T-helper 2 cell treated with Interferon-gamma antibody and Interleukin-4, amounts not matched to agents 100 ng/mL and 5 ng/mL, for 36 hours (primary cell): Measurements from ENCODE around the gene FRRS1. TPM values are rescaled to one million over a fixed set of nuclear protein-coding genes. Genes with fewer than 3 reads are reported as not detected.
"Not testable (repeated sequence)": the region's sequence is repeated elsewhere in the genome, so short reads cannot be mapped to it uniquely, and the experiment has no call there.

ENCODE experiments used
- intact Hi-C: fragments of 100-400 bp; cut with micrococcal nuclease; formaldehyde crosslinking; loops from one replicate; pipeline ENCODE4 v1.15.1; 2023
- total RNA-seq: library from RNA; stranded (reverse); gene quantifications from 2 replicates; pipeline ENCODE4 v1.2.3, GENCODE V29; 2022

Gene FRRS1
- total RNA-seq: 1.4 and 2.4 TPM in 2 replicates

- intact Hi-C loops: loop anchor here (2.0 kb wide), 1 partner anchor 18 kb away; no protein-coding TSS in a partner anchor
Measured at GRCh38 chr1:99766378-99766800, at the start of gene FRRS1. FRRS1 (minus strand) TSS chr1:99766635; CDS start chr1:99748768, 17,867 bp downstream.

- intact Hi-C loops: no loop called here
Measured at GRCh38 chr1:99814373-99814900, 48.0 kb upstream of the FRRS1 start.

GRCh38 chr1:99811747-99812146, 45.3 kb upstream of the FRRS1 start:
- intact Hi-C loops: no loop called here

- intact Hi-C loops: no loop called here
Measured at GRCh38 chr1:99811075-99811474, 44.6 kb upstream of the FRRS1 start.

- intact Hi-C loops: loop anchor here (1.0 to 10.0 kb wide), 8 partner anchors 42 to 1060 kb away; partner anchors contain the start of genes AGL, GPR88, RTCA and TRMT13
Measured at GRCh38 chr1:99808391-99809115, 42.1 kb upstream of the FRRS1 start.

GRCh38 chr1:99806882-99807281, 40.4 kb upstream of the FRRS1 start:
- intact Hi-C loops: loop anchor here (5.0 to 10.0 kb wide), 2 partner anchors 460 to 728 kb away; partner anchors contain the start of genes GPR88 and RTCA

- intact Hi-C loops: loop anchor here (10.0 kb wide), 1 partner anchor 733 kb away; the partner anchor contains the start of gene GPR88
Measured at GRCh38 chr1:99801584-99801983, 35.1 kb upstream of the FRRS1 start.

- intact Hi-C loops: not testable (repeated sequence)
Measured at GRCh38 chr1:99793861-99794260, 27.4 kb upstream of the FRRS1 start.

GRCh38 chr1:99789715-99790114, 23.3 kb upstream of the FRRS1 start:
- intact Hi-C loops: no loop called here

GRCh38 chr1:99788896-99789295, 22.5 kb upstream of the FRRS1 start:
- intact Hi-C loops: no loop called here

- intact Hi-C loops: no loop called here
Measured at GRCh38 chr1:99786751-99787501, 20.5 kb upstream of the FRRS1 start.

- intact Hi-C loops: loop anchor here (2.0 kb wide), 1 partner anchor 18 kb away; the partner anchor contains the start of gene FRRS1
Measured at GRCh38 chr1:99784809-99785255, 18.4 kb upstream of the FRRS1 start.

GRCh38 chr1:99784143-99784542, 17.7 kb upstream of the FRRS1 start:
- intact Hi-C loops: loop anchor here (2.0 kb wide), 1 partner anchor 17 kb away; the partner anchor contains the start of gene FRRS1

- intact Hi-C loops: no loop called here
Measured at GRCh38 chr1:99782920-99783319, 16.5 kb upstream of the FRRS1 start.

- intact Hi-C loops: no loop called here
Measured at GRCh38 chr1:99782397-99782796, 16.0 kb upstream of the FRRS1 start.

GRCh38 chr1:99781798-99782197, 15.4 kb upstream of the FRRS1 start:
- intact Hi-C loops: no loop called here

GRCh38 chr1:99777752-99778151, 11.3 kb upstream of the FRRS1 start:
- intact Hi-C loops: no loop called here

- intact Hi-C loops: no loop called here
Measured at GRCh38 chr1:99776120-99776519, 9.7 kb upstream of the FRRS1 start.

- intact Hi-C loops: no loop called here
Measured at GRCh38 chr1:99772809-99773208, 6.4 kb upstream of the FRRS1 start.

- intact Hi-C loops: no loop called here
Measured at GRCh38 chr1:99771513-99771918, 5.1 kb upstream of the FRRS1 start.

- intact Hi-C loops: no loop called here
Measured at GRCh38 chr1:99768524-99769245, 2.2 kb upstream of the FRRS1 start.
